PC-3 (cell line): ENCODE data around the gene AKIRIN2. TPM values are rescaled to one million over a fixed set of nuclear protein-coding genes. Genes with fewer than 3 reads are reported as not detected.

Experiments
- ATAC-seq: fragments of 200-7000 bp; cut with Tn5 transposase; 2 replicates; pipeline ENCODE4 v1.9.1; 2020; ENCODE audit warnings: mild to moderate bottlenecking, moderate library complexity
- Bru-seq: library from RNA; stranded (reverse); fragments of 400-500 nt; gene quantifications from one replicate; lab custom pipeline; 2021; lab: Mats Ljungman, UMichigan
- BruChase-seq, 2 experiments: library from RNA; stranded (reverse); fragments of 400-500 nt; gene quantifications; one replicate each; lab custom pipeline; 2021; lab: Mats Ljungman, UMichigan
- BruUV-seq: library from RNA; stranded (reverse); fragments of 400-500 nt; replicated peaks from 2 replicates; lab custom pipeline; 2021; lab: Mats Ljungman, UMichigan
- CTCF ChIA-PET: fragments of 300-600 bp; sonication (Branson Sonifier 250); formaldehyde crosslinking; loops from one replicate; lab custom pipeline; 2022; ENCODE audit warnings: antibody characterized with exemption; lab: Charles Lee
- POLR2A ChIA-PET: fragments of 300-600 bp; sonication (Branson Sonifier 250); formaldehyde crosslinking; loops from one replicate; lab custom pipeline; 2022; ENCODE audit warnings: antibody characterized with exemption; ENCODE audit not compliant: unreplicated experiment; lab: Charles Lee
- DNase-seq: peaks from one replicate; pipeline ENCODE4 v3.0.0-alpha.2; 2015
- H2AFZ ChIP-seq: fragments of 300-600 bp; sonication (generic); 2 replicates; pipeline ENCODE4 v1.6.0; 2016; ENCODE audit warnings: antibody characterized with exemption, low read length
- H3F3A ChIP-seq: fragments of 300-600 bp; sonication (generic); one replicate; pipeline ENCODE4 v1.6.0; 2017; ENCODE audit warnings: antibody characterized with exemption, low read length, control low read depth, mild to moderate bottlenecking; ENCODE audit not compliant: unreplicated experiment
- H3K27ac ChIP-seq: fragments of 300-600 bp; sonication (generic); 2 replicates; pipeline ENCODE4 v1.5.1; 2016; ENCODE audit warnings: mild to moderate bottlenecking, low read length
- H3K27me3 ChIP-seq: fragments of 300-600 bp; sonication (generic); 2 replicates; pipeline ENCODE4 v1.6.1; 2016; ENCODE audit warnings: low read length, mixed read lengths
- H3K36me3 ChIP-seq: fragments of 300-600 bp; sonication (generic); 2 replicates; pipeline ENCODE4 v1.6.1; 2016; ENCODE audit warnings: low read depth, mixed run types, low read length, mixed read lengths
- H3K4me1 ChIP-seq: fragments of 300-600 bp; sonication (generic); 2 replicates; pipeline ENCODE4 v1.5.1; 2016; ENCODE audit warnings: low read length; ENCODE audit not compliant: insufficient read depth
- H3K4me2 ChIP-seq: fragments of 300-600 bp; sonication (generic); 2 replicates; pipeline ENCODE4 v1.6.0; 2016; ENCODE audit warnings: low read length
- H3K4me3 ChIP-seq: fragments of 300-600 bp; sonication (generic); 2 replicates; pipeline ENCODE4 v1.5.1; 2016; ENCODE audit warnings: mild to moderate bottlenecking, low read length, mixed read lengths
- H3K79me2 ChIP-seq: fragments of 300-600 bp; sonication (generic); 2 replicates; pipeline ENCODE4 v1.6.1; 2017; ENCODE audit warnings: low read length, mixed read lengths
- H3K9ac ChIP-seq: fragments of 300-600 bp; sonication (generic); 2 replicates; pipeline ENCODE4 v1.6.0; 2016; ENCODE audit warnings: mild to moderate bottlenecking, low read length
- H3K9me2 ChIP-seq: fragments of 300-600 bp; sonication (generic); replicated peaks from 2 replicates; pipeline ENCODE4 v1.6.1; 2016; ENCODE audit warnings: mixed run types, low read length, mixed read lengths
- H3K9me3 ChIP-seq: fragments of 300-600 bp; sonication (generic); 2 replicates; pipeline ENCODE4 v1.6.1; 2016; ENCODE audit warnings: low read length, mixed read lengths
- H4K20me1 ChIP-seq: fragments of 300-600 bp; sonication (generic); 2 replicates; pipeline ENCODE4 v1.6.1; 2016; ENCODE audit warnings: low read length, mixed read lengths
- CTCF ChIP-seq: fragments of 300-600 bp; sonication (generic); conservative IDR thresholded peaks from 2 replicates; pipeline ENCODE4 v1.5.1; 2017; ENCODE audit warnings: antibody characterized with exemption, low read depth, mild to moderate bottlenecking, low read length
- EZH2 ChIP-seq: fragments of 300-600 bp; sonication (generic); IDR thresholded peaks from one replicate; pipeline ENCODE4 v1.6.1; 2017; ENCODE audit warnings: antibody characterized with exemption, mild to moderate bottlenecking, low read length; ENCODE audit not compliant: unreplicated experiment
- EZH2phosphoT487 ChIP-seq: fragments of 300-600 bp; sonication (generic); IDR thresholded peaks from 2 replicates; pipeline ENCODE4 v1.6.1; 2018; ENCODE audit warnings: mild to moderate bottlenecking, antibody characterized with exemption, low read length, borderline replicate concordance
- intact Hi-C: fragments of 100-400 bp; cut with micrococcal nuclease; formaldehyde crosslinking; loops from 2 replicates; pipeline ENCODE4 v1.9.0; 2023
- long read RNA-seq: library from polyadenylated mRNA; unstranded; transcript quantifications from one replicate; pipeline ENCODE4 v2.0.0, GENCODE V29; 2021; ENCODE audit not compliant: unreplicated experiment
- total RNA-seq: library from RNA; depleted of rRNA; stranded (reverse); fragments of >200 nt; gene quantifications from 2 replicates; pipeline ENCODE4 v1.2.3, GENCODE V29; 2014; rRNA removed

The AKIRIN2 gene
- total RNA-seq = 15.1 and 21.4 TPM in 2 replicates
- Bru-seq, nascent RNA = percentile 82 among the genes with signal in this experiment
- BruChase-seq, experiment 1, labeled RNA remaining after a 6-hour chase = percentile 75 among the genes with signal in this experiment
- BruChase-seq, experiment 2, labeled RNA remaining after a 2-hour chase = percentile 79 among the genes with signal in this experiment
- long read RNA-seq, transcript AKIRIN2-201 (5 exons, 1,662 nt) = major isoform, 51 of 55 reads
- long read RNA-seq, partial matches to known transcripts = 0 of 55 reads
- long read RNA-seq, other reads (novel, unspliced or antisense) = 4 of 55 reads

DNA sequence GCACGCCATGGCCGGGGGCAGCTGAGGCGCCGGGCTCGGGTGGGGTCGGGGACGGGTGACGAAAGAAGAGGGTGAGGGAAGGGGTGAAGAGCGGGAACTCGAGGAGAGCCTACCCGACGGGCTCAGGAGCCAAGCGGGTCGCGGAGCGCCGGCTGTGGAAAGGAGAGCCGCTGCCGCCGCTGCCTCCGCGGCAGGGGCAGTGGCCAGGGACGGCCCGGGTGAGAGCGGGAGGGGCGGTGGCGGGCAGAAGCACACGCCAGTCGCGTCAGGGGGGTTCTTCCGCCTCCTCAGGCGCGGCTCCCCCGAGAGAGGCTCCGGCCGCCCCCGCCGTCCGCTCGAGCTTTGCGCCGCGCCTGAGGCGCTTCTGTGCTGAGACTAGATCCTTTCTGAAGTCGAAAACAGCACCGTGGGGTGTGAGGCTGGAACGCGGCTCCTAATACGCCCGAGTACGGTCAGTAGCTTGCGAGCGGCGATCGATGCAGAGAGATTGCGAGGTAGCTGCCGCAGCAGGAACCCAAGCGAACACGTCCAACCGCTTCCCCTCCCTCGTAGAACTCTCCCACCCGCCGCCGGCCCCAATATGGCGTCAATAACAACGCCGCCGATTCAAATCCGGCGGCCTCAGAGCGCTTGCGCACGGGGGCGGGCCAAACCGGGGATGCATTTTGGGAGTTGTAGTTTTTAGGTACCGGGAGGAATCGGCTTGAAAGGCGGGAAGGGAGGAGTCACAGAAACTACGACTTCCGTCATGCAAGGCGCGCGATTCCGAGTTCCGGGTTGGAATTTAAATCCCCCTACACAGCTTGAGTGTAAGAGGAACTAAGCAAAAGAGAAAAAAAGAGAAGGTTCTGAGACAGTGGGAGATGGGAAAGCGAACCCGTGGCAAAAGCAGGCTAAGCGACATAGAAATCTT is at the start of gene AKIRIN2:
TSS of gene AKIRIN2 (minus strand) at position 558 of the 913 bp plus-strand sequence. CDS start at position 9, 549 bp downstream.
- no peaks in the 10 kb centered on the region; the same call in 1 of the 2 replicates for H3K36me3 ChIP-seq
- H3F3A ChIP-seq = peaks cover 5% of the 10 kb centered on the region
- TF ChIP-seq EZH2 (no peak), EZH2phosphoT487 (no peak), CTCF (no peak)
- DNase-seq = peak; percentile 96
- intact Hi-C loops = loop anchor here (1.0 to 2.0 kb wide), 3 partner anchors 21 to 111 kb away; partner anchors contain the start of gene ORC3
- H3K4me1 ChIP-seq = peaks cover 40% of the 10 kb centered on the region
- H3K79me2 ChIP-seq = peaks cover 51% of the 10 kb centered on the region
- H3K4me3 ChIP-seq = peak within 1 kb of the TSS; percentile 98
- peak within 1 kb of the TSS; percentile 72 for H2AFZ ChIP-seq
- CTCF ChIA-PET = no interaction called here
- peaks cover 37% of the 10 kb centered on the region for H4K20me1 ChIP-seq
- POLR2A ChIA-PET = interaction anchor here (0.8 kb wide), 1 partner anchor 19 kb away, joined by 7 read pairs; no protein-coding TSS in a partner anchor
- no peaks in the 10 kb centered on the region for H3K9me2 ChIP-seq
- H3K9me3 ChIP-seq = no peaks in the 10 kb centered on the region
- BruUV-seq = no TSS peak
- H3K27me3 ChIP-seq = no peaks in the 10 kb centered on the region
- H3K4me2 ChIP-seq = peak within 1 kb of the TSS; percentile 81
- H3K27ac ChIP-seq = peak within 1 kb of the TSS; percentile 78
- peak within 1 kb of the TSS; percentile 92 for H3K9ac ChIP-seq
- ATAC-seq = peak; percentile 62

- Histone ChIP-seq H3K9me2 (no peaks in the 10 kb centered on the region), H3K4me2 (no peak overlapping the region), H3K27me3 (no peaks in the 10 kb centered on the region), H2AFZ (no peak overlapping the region), H4K20me1 (no peaks in the 10 kb centered on the region), H3F3A (no peaks in the 10 kb centered on the region), H3K79me2 (no peaks in the 10 kb centered on the region), H3K4me1 (peaks cover 5% of the 10 kb centered on the region; the same call in 1 of the 2 replicates), H3K27ac (no peak overlapping the region), H3K36me3 (no peaks in the 10 kb centered on the region), H3K9ac (no peak overlapping the region), H3K9me3 (no peaks in the 10 kb centered on the region), H3K4me3 (no peak overlapping the region)
- TF ChIP-seq EZH2phosphoT487 (no peak), EZH2 (no peak), CTCF (no peak)
- no peak for ATAC-seq
- POLR2A ChIA-PET = no interaction called here
- peak; percentile 17 for DNase-seq
- BruUV-seq = no TSS peak
- CTCF ChIA-PET = no interaction called here
- intact Hi-C loops = no loop called here
These were observed 45.6 kb upstream of the AKIRIN2 start for GRCh38 chr6:87747646-87748045.
